IMR-90 (cell line): ENCODE measurements around the gene SWAP70. TPM values are rescaled to one million over a fixed set of nuclear protein-coding genes. Genes with fewer than 3 reads are reported as not detected.

Source experiments
- ATAC-seq: fragments of 200-7000 bp; cut with Tn5 transposase; 2 replicates; pipeline ENCODE4 v1.9.1; 2020; ENCODE audit warnings: low read depth, mild to moderate bottlenecking, moderate library complexity
- BruUV-seq: library from RNA; stranded (reverse); fragments of 400-500 nt; replicated peaks from 2 replicates; lab custom pipeline; 2021; lab: Mats Ljungman, UMichigan
- CTCF ChIA-PET: fragments of 300-600 bp; formaldehyde crosslinking; extraction: SDS; loops from one replicate; lab custom pipeline; 2021; ENCODE audit warnings: antibody characterized with exemption; lab: Yijun Ruan, JAX
- POLR2A ChIA-PET: fragments of 300-600 bp; sonication (Branson Sonifier 250); formaldehyde crosslinking; loops from one replicate; lab custom pipeline; 2022; ENCODE audit warnings: antibody characterized with exemption; ENCODE audit not compliant: unreplicated experiment; lab: Charles Lee
- DNase-seq: peaks from one replicate; pipeline ENCODE4 v3.0.0; 2013
- H2AFZ ChIP-seq: replicated peaks from 2 replicates; pipeline ENCODE3; 2013; ENCODE audit warnings: low read length, mild to moderate bottlenecking; ENCODE audit not compliant: poor library complexity
- H2AK5ac ChIP-seq: 2 replicates; pipeline ENCODE4 v1.6.1; 2013; ENCODE audit warnings: low read depth, low read length, inconsistent platforms
- H2AK9ac ChIP-seq: replicated peaks from 2 replicates; pipeline ENCODE3; 2013; ENCODE audit warnings: mild to moderate bottlenecking, low read depth, low read length, moderate library complexity; ENCODE audit not compliant: poor library complexity
- H2BK120ac ChIP-seq: 2 replicates; pipeline ENCODE4 v1.6.1; 2013; ENCODE audit warnings: low read depth, low read length, inconsistent platforms
- H2BK15ac ChIP-seq: 3 replicates; pipeline ENCODE4 v1.6.1; 2013; ENCODE audit warnings: low read depth, low read length, inconsistent platforms
- H2BK20ac ChIP-seq: 2 replicates; pipeline ENCODE4 v1.6.1; 2013; ENCODE audit warnings: low read depth, mild to moderate bottlenecking, inconsistent platforms, low read length, moderate library complexity
- H2BK5ac ChIP-seq: 2 replicates; pipeline ENCODE4 v1.6.1; 2013; ENCODE audit warnings: mild to moderate bottlenecking, low read depth, low read length, inconsistent platforms; ENCODE audit not compliant: poor library complexity, severe bottlenecking
- H3K14ac ChIP-seq: replicated peaks from 2 replicates; pipeline ENCODE4 v1.6.1; 2013; ENCODE audit warnings: low read depth, low read length, inconsistent platforms
- H3K18ac ChIP-seq: 2 replicates; pipeline ENCODE4 v1.6.1; 2013; ENCODE audit warnings: low read depth, low read length, control low read depth
- H3K23ac ChIP-seq: 2 replicates; pipeline ENCODE4 v1.6.1; 2013; ENCODE audit warnings: low read depth, low read length, inconsistent platforms
- H3K27ac ChIP-seq: 2 replicates; pipeline ENCODE4 v1.5.1; 2013; ENCODE audit warnings: mild to moderate bottlenecking, control low read depth, low read length; ENCODE audit not compliant: insufficient read depth
- H3K27me3 ChIP-seq: 2 replicates; pipeline ENCODE4 v1.6.1; 2013; ENCODE audit warnings: low read length; ENCODE audit not compliant: control insufficient read depth, insufficient read depth
- H3K36me3 ChIP-seq: 2 replicates; pipeline ENCODE4 v1.6.1; 2013; ENCODE audit warnings: low read length, mixed read lengths; ENCODE audit not compliant: control insufficient read depth, insufficient read depth
- H3K4ac ChIP-seq: 2 replicates; pipeline ENCODE4 v1.6.1; 2013; ENCODE audit warnings: low read depth, low read length, inconsistent platforms
- H3K4me1 ChIP-seq: 2 replicates; pipeline ENCODE4 v1.6.1; 2013; ENCODE audit warnings: low read length, mixed read lengths; ENCODE audit not compliant: control insufficient read depth, insufficient read depth
- H3K4me2 ChIP-seq: 2 replicates; pipeline ENCODE4 v1.6.1; 2013; ENCODE audit warnings: low read depth, mild to moderate bottlenecking, control low read depth, low read length, moderate library complexity
- H3K4me3 ChIP-seq: 2 replicates; pipeline ENCODE4 v1.5.1; 2013; ENCODE audit warnings: low read depth, mild to moderate bottlenecking, control low read depth, low read length, moderate library complexity; ENCODE audit not compliant: insufficient read depth
- H3K56ac ChIP-seq: 2 replicates; pipeline ENCODE4 v1.6.1; 2013; ENCODE audit warnings: low read length, inconsistent platforms; ENCODE audit not compliant: insufficient read depth; ENCODE audit errors: extremely low read depth
- H3K79me1 ChIP-seq, 2 experiments: 2 replicates each; pipeline ENCODE4 v1.6.1; 2013; ENCODE audit warnings: low read length in 2 of 2, inconsistent platforms in 1 of 2, low read depth in 1 of 2
- H3K9ac ChIP-seq: 2 replicates; pipeline ENCODE4 v1.6.1; 2013; ENCODE audit warnings: low read depth, low read length, control low read depth
- H3K9me1 ChIP-seq: 2 replicates; pipeline ENCODE4 v1.6.1; 2013; ENCODE audit warnings: low read length, inconsistent platforms; ENCODE audit not compliant: insufficient read depth
- H3K9me3 ChIP-seq: 2 replicates; pipeline ENCODE4 v1.6.1; 2013; ENCODE audit warnings: low read length; ENCODE audit not compliant: control insufficient read depth, insufficient read depth
- H4K20me1 ChIP-seq: 2 replicates; pipeline ENCODE4 v1.6.1; 2013; ENCODE audit warnings: low read length, inconsistent platforms; ENCODE audit not compliant: insufficient read depth
- H4K5ac ChIP-seq: 2 replicates; pipeline ENCODE4 v1.6.1; 2013; ENCODE audit warnings: mild to moderate bottlenecking, low read depth, low read length, control low read depth
- H4K8ac ChIP-seq, 2 experiments: 2 replicates each; pipeline ENCODE4 v1.6.1; 2013; ENCODE audit warnings: low read depth in 2 of 2, low read length in 2 of 2, control low read depth in 1 of 2, inconsistent platforms in 1 of 2
- H4K91ac ChIP-seq: 2 replicates; pipeline ENCODE4 v1.6.1; 2013; ENCODE audit warnings: low read depth, low read length, inconsistent platforms; ENCODE audit not compliant: insufficient read depth
- BHLHE40 ChIP-seq: fragments of 150-350 bp; IDR thresholded peaks from 2 replicates; pipeline ENCODE4 v1.6.1; 2016; ENCODE audit warnings: mild to moderate bottlenecking, low read depth, low read length
- CEBPB ChIP-seq: IDR thresholded peaks from 2 replicates; pipeline ENCODE4 v1.6.1; 2012; ENCODE audit warnings: low read depth, low read length, improper control_type of control experiment
- CHD1 ChIP-seq: IDR thresholded peaks from 2 replicates; pipeline ENCODE4 v1.6.1; 2012; ENCODE audit warnings: low read depth, low read length, improper control_type of control experiment
- FOS ChIP-seq: fragments of 150-350 bp; IDR thresholded peaks from 2 replicates; pipeline ENCODE4 v1.6.1; 2016; ENCODE audit warnings: low read depth, low read length
- MAFK ChIP-seq: IDR thresholded peaks from 2 replicates; pipeline ENCODE4 v1.6.1; 2012; ENCODE audit warnings: low read depth, low read length, improper control_type of control experiment
- MAZ ChIP-seq: IDR thresholded peaks from 2 replicates; pipeline ENCODE4 v1.6.1; 2012; ENCODE audit warnings: low read depth, mild to moderate bottlenecking, low read length, improper control_type of control experiment, moderate library complexity, borderline replicate concordance
- MXI1 ChIP-seq: IDR thresholded peaks from 2 replicates; pipeline ENCODE4 v1.6.1; 2012; ENCODE audit warnings: low read depth, mild to moderate bottlenecking, low read length, moderate library complexity, borderline replicate concordance
- NFE2L2 ChIP-seq: fragments of 150-350 bp; IDR thresholded peaks from 2 replicates; pipeline ENCODE4 v1.6.1; 2016; ENCODE audit warnings: low read depth, mild to moderate bottlenecking, low read length
- POLR2A ChIP-seq: IDR thresholded peaks from 2 replicates; pipeline ENCODE4 v1.6.1; 2012; ENCODE audit warnings: mild to moderate bottlenecking, low read depth, low read length
- RAD21 ChIP-seq: IDR thresholded peaks from 2 replicates; pipeline ENCODE4 v1.6.1; 2012; ENCODE audit warnings: low read length, improper control_type of control experiment
- RCOR1 ChIP-seq: IDR thresholded peaks from 2 replicates; pipeline ENCODE4 v1.6.1; 2012; ENCODE audit warnings: mild to moderate bottlenecking, low read length, improper control_type of control experiment; ENCODE audit not compliant: insufficient replicate concordance
- RFX5 ChIP-seq: IDR thresholded peaks from 2 replicates; pipeline ENCODE4 v1.8.0; 2012; ENCODE audit warnings: low read depth, mild to moderate bottlenecking, low read length, moderate library complexity
- SMC3 ChIP-seq: fragments of 150-350 bp; IDR thresholded peaks from 2 replicates; pipeline ENCODE4 v1.6.1; 2016; ENCODE audit warnings: low read depth, mild to moderate bottlenecking, antibody characterized with exemption, low read length, moderate library complexity
- WGBS, 2 experiments: methylation state at CpG; one replicate each; pipeline versions ENCODE4 v1.1.5 to v1.1.7; 2013; ENCODE audit warnings: missing lambda C conversion rate in 2 of 2; ENCODE audit not compliant: insufficient read length in 1 of 2; ENCODE audit errors: extremely low coverage in 2 of 2; 5-methylcytosine and 5-hydroxymethylcytosine counted together
- dilution Hi-C: fragments of 300-500 bp; cut with HindIII; formaldehyde crosslinking; loops from one replicate; pipeline ENCODE4 v1.14.3; 2018; ENCODE audit warnings: low sequenced_read_pairs; ENCODE audit not compliant: unreplicated experiment
- in situ Hi-C: fragments of 300-500 bp; cut with MboI; formaldehyde crosslinking; loops from 3 replicates; pipeline ENCODE4 v1.14.3; 2019; ENCODE audit warnings: low sequenced_read_pairs, inconsistent platforms, mixed read lengths
- intact Hi-C: fragments of 100-400 bp; cut with micrococcal nuclease; formaldehyde crosslinking; loops from 2 replicates; pipeline ENCODE4 v1.10.0; 2022
- polyA plus RNA-seq, 3 experiments: library from polyadenylated mRNA; depleted of rRNA; stranded (reverse); fragments of >200 nt; gene quantifications; 2 replicates each; pipeline ENCODE4 v1.2.3, GENCODE V29; 2012; ENCODE audit warnings: low replicate concordance in 1 of 3
- total RNA-seq: library from RNA; depleted of rRNA; stranded (reverse); fragments of >200 nt; gene quantifications from 2 replicates; pipeline ENCODE4 v1.2.3, GENCODE V29; 2012
- TF ChIP-seq, protein P1 (sequence below): fragments of 150-350 bp; IDR thresholded peaks from 2 replicates; pipeline ENCODE4 v1.6.1; 2017; ENCODE audit warnings: mild to moderate bottlenecking, antibody characterized with exemption, low read length, low read depth
- TF ChIP-seq, protein P2 (sequence below): conservative IDR thresholded peaks from 2 replicates; pipeline ENCODE4 v1.5.1; 2012; ENCODE audit warnings: mild to moderate bottlenecking, low read depth, low read length, improper control_type of control experiment
- TF ChIP-seq, protein P3 (sequence below): fragments of 150-350 bp; IDR thresholded peaks from 2 replicates; pipeline ENCODE4 v1.6.1; 2016; ENCODE audit warnings: low read depth, mild to moderate bottlenecking, low read length, moderate library complexity, borderline replicate concordance

SWAP70 gene
- total and polyA plus RNA-seq, 2 of the 4 experiments (the other 2 are of a cell fraction) = 15.5 to 19.9 TPM

DNA sequence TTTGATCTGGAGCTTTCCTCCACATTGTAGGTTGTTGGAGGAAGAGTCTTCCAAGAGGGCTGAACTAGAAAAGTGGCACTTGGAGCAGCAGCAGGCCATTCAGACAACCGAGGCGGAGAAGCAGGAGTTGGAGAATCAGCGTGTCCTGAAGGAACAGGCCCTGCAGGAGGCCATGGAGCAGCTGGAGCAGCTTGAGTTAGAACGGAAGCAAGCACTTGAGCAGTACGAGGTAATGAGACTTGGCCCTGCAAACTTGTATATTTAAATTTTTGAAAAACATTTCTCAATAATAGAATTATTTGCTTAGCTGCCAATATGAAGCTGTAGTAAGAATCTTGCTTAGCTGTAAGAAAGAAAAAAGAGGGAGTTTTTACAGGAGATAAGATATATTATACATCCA lies 84.0 kb downstream of the SWAP70 start:
- H3K4me1 ChIP-seq = peaks cover 5% of the 10 kb centered on the region
- in situ Hi-C loops (loop anchor here (10.0 kb wide), 1 partner anchor 133 kb away; no protein-coding TSS in a partner anchor), intact Hi-C loops (loop anchor here (1.0 to 5.0 kb wide), 3 partner anchors 134 to 287 kb away; partner anchors contain the start of genes WEE1 and ZNF143), dilution Hi-C loops (no loop called here)
- peaks cover 6 to 37% of the 10 kb centered on the region in 2 experiments; a peak in 3 of 4 replicates for H3K79me1 ChIP-seq
- DNase-seq (no peak), ATAC-seq (no peak)
- no peaks in the 10 kb centered on the region for H3K9me3 ChIP-seq
- H2AK9ac ChIP-seq = no peak overlapping the region
- no peak overlapping the region for H3K18ac ChIP-seq
- H3K14ac ChIP-seq = no peak overlapping the region
- 100% methylated on average over 2 of the region's 5 CpGs; no CpG with 5 or more reads in 1 of the 2 experiments for WGBS, 2 experiments
- H3K27me3 ChIP-seq = no peaks in the 10 kb centered on the region
- no peak overlapping the region for H4K91ac ChIP-seq
- H4K20me1 ChIP-seq = no peaks in the 10 kb centered on the region
- H3K36me3 ChIP-seq = peaks cover 13% of the 10 kb centered on the region
- peaks cover 6% of the 10 kb centered on the region for H3K9me1 ChIP-seq
- no peak overlapping the region for H3K56ac ChIP-seq
- no peak overlapping the region for H2BK20ac ChIP-seq
- no peak overlapping the region for H2BK15ac ChIP-seq
- POLR2A ChIA-PET = no interaction called here
- H3K4ac ChIP-seq = no peak overlapping the region
- no peak overlapping the region for H3K4me2 ChIP-seq
- no peak overlapping the region for H3K4me3 ChIP-seq
- H2AK5ac ChIP-seq = no peak overlapping the region
- no peak overlapping the region for H3K23ac ChIP-seq
- H4K8ac ChIP-seq = no peak overlapping the region
- CTCF ChIA-PET = interaction anchor here (0.6 to 1.9 kb wide), 11 partner anchors 10 to 793 kb away, joined by 3 to 6 read pairs (median 4); partner anchors contain the start of gene RNF141
- TF ChIP-seq, protein P1, sequence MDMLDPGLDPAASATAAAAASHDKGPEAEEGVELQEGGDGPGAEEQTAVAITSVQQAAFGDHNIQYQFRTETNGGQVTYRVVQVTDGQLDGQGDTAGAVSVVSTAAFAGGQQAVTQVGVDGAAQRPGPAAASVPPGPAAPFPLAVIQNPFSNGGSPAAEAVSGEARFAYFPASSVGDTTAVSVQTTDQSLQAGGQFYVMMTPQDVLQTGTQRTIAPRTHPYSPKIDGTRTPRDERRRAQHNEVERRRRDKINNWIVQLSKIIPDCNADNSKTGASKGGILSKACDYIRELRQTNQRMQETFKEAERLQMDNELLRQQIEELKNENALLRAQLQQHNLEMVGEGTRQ = no peak
- TF ChIP-seq POLR2A (no peak), MAZ (no peak), SMC3 (no peak), BHLHE40 (no peak), RFX5 (no peak), CEBPB (no peak), RAD21 (no peak), NFE2L2 (no peak), FOS (no peak), MAFK (no peak), RCOR1 (no peak), CHD1 (no peak), MXI1 (no peak)
- TF ChIP-seq, protein P2, sequence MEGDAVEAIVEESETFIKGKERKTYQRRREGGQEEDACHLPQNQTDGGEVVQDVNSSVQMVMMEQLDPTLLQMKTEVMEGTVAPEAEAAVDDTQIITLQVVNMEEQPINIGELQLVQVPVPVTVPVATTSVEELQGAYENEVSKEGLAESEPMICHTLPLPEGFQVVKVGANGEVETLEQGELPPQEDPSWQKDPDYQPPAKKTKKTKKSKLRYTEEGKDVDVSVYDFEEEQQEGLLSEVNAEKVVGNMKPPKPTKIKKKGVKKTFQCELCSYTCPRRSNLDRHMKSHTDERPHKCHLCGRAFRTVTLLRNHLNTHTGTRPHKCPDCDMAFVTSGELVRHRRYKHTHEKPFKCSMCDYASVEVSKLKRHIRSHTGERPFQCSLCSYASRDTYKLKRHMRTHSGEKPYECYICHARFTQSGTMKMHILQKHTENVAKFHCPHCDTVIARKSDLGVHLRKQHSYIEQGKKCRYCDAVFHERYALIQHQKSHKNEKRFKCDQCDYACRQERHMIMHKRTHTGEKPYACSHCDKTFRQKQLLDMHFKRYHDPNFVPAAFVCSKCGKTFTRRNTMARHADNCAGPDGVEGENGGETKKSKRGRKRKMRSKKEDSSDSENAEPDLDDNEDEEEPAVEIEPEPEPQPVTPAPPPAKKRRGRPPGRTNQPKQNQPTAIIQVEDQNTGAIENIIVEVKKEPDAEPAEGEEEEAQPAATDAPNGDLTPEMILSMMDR = no peak
- TF ChIP-seq, protein P3, sequence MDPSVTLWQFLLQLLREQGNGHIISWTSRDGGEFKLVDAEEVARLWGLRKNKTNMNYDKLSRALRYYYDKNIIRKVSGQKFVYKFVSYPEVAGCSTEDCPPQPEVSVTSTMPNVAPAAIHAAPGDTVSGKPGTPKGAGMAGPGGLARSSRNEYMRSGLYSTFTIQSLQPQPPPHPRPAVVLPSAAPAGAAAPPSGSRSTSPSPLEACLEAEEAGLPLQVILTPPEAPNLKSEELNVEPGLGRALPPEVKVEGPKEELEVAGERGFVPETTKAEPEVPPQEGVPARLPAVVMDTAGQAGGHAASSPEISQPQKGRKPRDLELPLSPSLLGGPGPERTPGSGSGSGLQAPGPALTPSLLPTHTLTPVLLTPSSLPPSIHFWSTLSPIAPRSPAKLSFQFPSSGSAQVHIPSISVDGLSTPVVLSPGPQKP = no peak
- no peak overlapping the region for H2BK120ac ChIP-seq
- H2BK5ac ChIP-seq = no peak overlapping the region
- H3K27ac ChIP-seq = no peak overlapping the region
- no peak overlapping the region for H3K9ac ChIP-seq
- H2AFZ ChIP-seq = no peak overlapping the region
- BruUV-seq = no TSS peak
- no peak overlapping the region for H4K5ac ChIP-seq
